Right ventricle myocardium inferior (tissue), 1 donor: ENCODE measurements around the gene BTBD2. TPM values are rescaled to one million over a fixed set of nuclear protein-coding genes. Genes with fewer than 3 reads are reported as not detected.

Experiments
- ATAC-seq: fragments of 200-7000 bp; cut with Tn5 transposase; one replicate; pipeline ENCODE4 v1.9.1; 2020; ENCODE audit warnings: mild to moderate bottlenecking, moderate library complexity
- DNase-seq: peaks from one replicate; pipeline ENCODE4 v3.0.0; 2021; ENCODE audit errors: missing footprints
- intact Hi-C: fragments of 100-400 bp; cut with DNase I; formaldehyde crosslinking; loops from one replicate; pipeline ENCODE4 v1.11.0; 2022
- total RNA-seq: library from RNA; stranded (reverse); fragmentation: NEBNext Ultra II Directional; extraction: Animal tissue kit (Norgen Biotek cat#: 25700); gene quantifications from one replicate; pipeline ENCODE4 v1.2.1, GENCODE V29; 2021
- donor health status: DM: no; HTN: yes; CAD: no; lungs with severe emphysema.

Gene BTBD2
- total RNA-seq, 1 donor from 2014 or later, result 48.7 TPM

GRCh38 chr19:1955171-1956121 is 60.1 kb downstream of the BTBD2 start:
- no peak for DNase-seq

GRCh38 chr19:1954532-1954933 is 61.0 kb downstream of the BTBD2 start:
- no peak for DNase-seq
- intact Hi-C loops, result no loop called here
- no peak for ATAC-seq

More at GRCh38 chr19:1955171-1956121, 60.1 kb downstream of the BTBD2 start:
- ATAC-seq, result no peak
- intact Hi-C loops, result no loop called here

GRCh38 chr19:1953441-1954094 is 61.9 kb downstream of the BTBD2 start:
- no peak for ATAC-seq
- peak; percentile 42 for DNase-seq
- intact Hi-C loops, result no loop called here

GRCh38 chr19:1953037-1953436 is 62.5 kb downstream of the BTBD2 start:
- DNase-seq (no peak), ATAC-seq (no peak)
- intact Hi-C loops, result no loop called here

GRCh38 chr19:1952635-1953034 is 62.9 kb downstream of the BTBD2 start:
- ATAC-seq (no peak), DNase-seq (no peak)
- intact Hi-C loops, result no loop called here

GRCh38 chr19:1950640-1951039 is 64.9 kb downstream of the BTBD2 start:
- intact Hi-C loops, result no loop called here
- no peak for DNase-seq
- ATAC-seq, result no peak

- ATAC-seq (no peak), DNase-seq (no peak)
- intact Hi-C loops, result no loop called here
These were observed 66.0 kb downstream of the BTBD2 start for GRCh38 chr19:1949304-1950101.

- intact Hi-C loops, result no loop called here
- no peak for DNase-seq
- peak; percentile 9 for ATAC-seq
These were observed 67.8 kb downstream of the BTBD2 start for GRCh38 chr19:1947651-1948209.

GRCh38 chr19:1945899-1946298 is 69.6 kb downstream of the BTBD2 start:
- no peak for ATAC-seq
- no peak for DNase-seq
- intact Hi-C loops, result no loop called here

- ATAC-seq (no peak), DNase-seq (no peak)
- intact Hi-C loops, result no loop called here
These were observed 70.5 kb downstream of the BTBD2 start for GRCh38 chr19:1944916-1945561.

GRCh38 chr19:1944088-1944915 is 71.2 kb downstream of the BTBD2 start:
- intact Hi-C loops, result no loop called here
- DNase-seq (no peak), ATAC-seq (no peak)

- intact Hi-C loops, result no loop called here
- ATAC-seq (no peak), DNase-seq (no peak)
These were observed 71.8 kb downstream of the BTBD2 start for GRCh38 chr19:1943661-1944087.

GRCh38 chr19:1942934-1943555 is 72.5 kb downstream of the BTBD2 start:
- intact Hi-C loops, result no loop called here
- DNase-seq (no peak), ATAC-seq (no peak)

- ATAC-seq, result peak; percentile 22
- intact Hi-C loops, result no loop called here
- no peak for DNase-seq
These were observed 73.2 kb downstream of the BTBD2 start for GRCh38 chr19:1942078-1942933.

GRCh38 chr19:1941146-1942077 is 74.1 kb downstream of the BTBD2 start, which contains the start of gene CSNK1G2:
CSNK1G2 (plus strand) TSS chr19:1941172; CDS start chr19:1969773, 28,601 bp downstream.
- DNase-seq (no peak), ATAC-seq (no peak)
- intact Hi-C loops, result no loop called here
